ENCODE data around the gene OR4K13.

OR4K13 gene

DNA sequence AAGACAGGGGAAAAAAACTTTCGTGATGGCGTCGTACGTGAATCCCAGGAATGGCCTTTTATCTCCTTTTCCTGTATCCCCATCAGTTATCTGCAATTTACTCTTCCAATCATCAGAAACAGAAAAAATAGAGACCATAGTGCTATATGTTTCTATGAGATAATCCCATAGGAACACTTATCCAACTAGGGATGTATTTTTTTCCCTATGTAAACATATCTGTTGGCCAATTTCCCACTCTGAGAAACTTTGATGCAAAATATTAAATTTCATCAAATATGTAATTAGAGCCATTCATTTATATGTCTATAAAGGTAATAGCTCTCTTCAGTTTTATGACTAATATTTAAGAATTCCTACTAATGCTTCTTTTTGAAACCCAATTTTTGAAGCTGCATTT is at the start of gene OR4K13:
TSS of gene OR4K13 (minus strand) at position 101 of the 400 bp plus-strand sequence. CDS start 1,280 bp downstream, outside the sequence.
- Histone ChIP-seq H3K36me3 (ENCODE audit: insufficient read depth, low read length) (no peaks in the 10 kb centered on the region), H3K9ac (ENCODE audit: insufficient read length) (no peak within 1 kb of the TSS), H3K27ac (no peak within 1 kb of the TSS), H3K4me3 (no peak within 1 kb of the TSS), H3K9me3 (ENCODE audit: low read depth, low read length) (no peaks in the 10 kb centered on the region)
- no peak for DNase-seq (ENCODE audit: low read depth, low spot score)
- TF ChIP-seq POLR2AphosphoS5 (IDR thresholded peaks at IDR 0.05; ENCODE audit: borderline replicate concordance, low read depth, low read length) (no peak), FOXP2 (optimal IDR thresholded peaks at IDR 0.05; ENCODE audit: control extremely low read depth, extremely low read length, insufficient read depth) (no peak), EZH2 (IDR thresholded peaks at IDR 0.05) (no peak)

DNA sequence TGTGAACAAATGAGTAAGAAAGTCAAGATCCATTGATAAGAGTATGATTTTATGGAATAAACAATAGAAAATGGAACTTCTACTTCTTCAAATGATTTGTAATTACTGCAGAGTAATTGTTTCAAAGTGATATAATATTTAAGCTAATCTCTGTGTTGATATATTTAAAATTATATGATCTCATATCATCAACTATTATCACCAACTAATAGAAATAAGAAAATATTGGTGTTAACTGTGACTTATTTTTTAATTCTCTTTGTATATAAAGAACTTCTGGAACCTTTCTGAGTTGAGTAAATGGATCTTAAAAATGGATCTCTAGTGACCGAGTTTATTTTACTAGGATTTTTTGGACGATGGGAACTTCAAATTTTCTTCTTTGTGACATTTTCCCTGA is 23.9 kb upstream of the OR4K13 start, which contains the start of gene OR4L1:
TSS of gene OR4L1 (plus strand) at position 301 of the 400 bp plus-strand sequence. CDS start at position 301, 0 bp downstream.
- Histone ChIP-seq H3K4me3 (no peak within 1 kb of the TSS), H3K36me3 (ENCODE audit: insufficient read depth, low read length) (no peaks in the 10 kb centered on the region), H3K9me3 (ENCODE audit: low read depth, low read length) (no peaks in the 10 kb centered on the region), H3K27ac (no peak within 1 kb of the TSS), H3K9ac (ENCODE audit: insufficient read length) (no peak within 1 kb of the TSS)
- TF ChIP-seq EZH2 (IDR thresholded peaks at IDR 0.05) = no peak
- TF ChIP-seq POLR2AphosphoS5 (IDR thresholded peaks at IDR 0.05; ENCODE audit: borderline replicate concordance, low read depth, low read length) = no peak
- TF ChIP-seq FOXP2 (optimal IDR thresholded peaks at IDR 0.05; ENCODE audit: control extremely low read depth, extremely low read length, insufficient read depth) = no peak
- no peak for DNase-seq (ENCODE audit: low read depth, low spot score)

- Histone ChIP-seq H3K9ac (ENCODE audit: insufficient read length) (no peak overlapping the region), H3K4me3 (no peak overlapping the region), H3K9me3 (ENCODE audit: low read depth, low read length) (no peaks in the 10 kb centered on the region), H3K27ac (no peak overlapping the region), H3K36me3 (ENCODE audit: insufficient read depth, low read length) (no peaks in the 10 kb centered on the region)
- TF ChIP-seq EZH2 (IDR thresholded peaks at IDR 0.05) = no peak
- TF ChIP-seq FOXP2 (optimal IDR thresholded peaks at IDR 0.05; ENCODE audit: control extremely low read depth, extremely low read length, insufficient read depth) = no peak
- no peak for DNase-seq (ENCODE audit: low read depth, low spot score)
Measured at GRCh38 chr14:20048202-20048601, 12.4 kb upstream of the OR4K13 start.

- TF ChIP-seq POLR2AphosphoS5 (IDR thresholded peaks at IDR 0.05; ENCODE audit: borderline replicate concordance, low read depth, low read length) (no peak), FOXP2 (optimal IDR thresholded peaks at IDR 0.05; ENCODE audit: control extremely low read depth, extremely low read length, insufficient read depth) (no peak), EZH2 (IDR thresholded peaks at IDR 0.05) (no peak)
Measured at GRCh38 chr14:20044243-20044642, 8.4 kb upstream of the OR4K13 start.

GRCh38 chr14:20035449-20035848 is 389 bp downstream of the OR4K13 start:
- no peak overlapping the region for H3K27ac ChIP-seq
- no peak for TF ChIP-seq FOXP2 (optimal IDR thresholded peaks at IDR 0.05; ENCODE audit: control extremely low read depth, extremely low read length, insufficient read depth)
- TF ChIP-seq EZH2 (IDR thresholded peaks at IDR 0.05) = no peak
- no peak for TF ChIP-seq POLR2AphosphoS5 (IDR thresholded peaks at IDR 0.05; ENCODE audit: borderline replicate concordance, low read depth, low read length)
- H3K9ac ChIP-seq (ENCODE audit: insufficient read length) = no peak overlapping the region

More at GRCh38 chr14:20044243-20044642, 8.4 kb upstream of the OR4K13 start:
- Histone ChIP-seq H3K27ac (no peak overlapping the region), H3K36me3 (ENCODE audit: insufficient read depth, low read length) (no peaks in the 10 kb centered on the region), H3K4me3 (no peak overlapping the region), H3K9ac (ENCODE audit: insufficient read length) (no peak overlapping the region), H3K9me3 (ENCODE audit: low read depth, low read length) (no peaks in the 10 kb centered on the region)
- no peak for DNase-seq (ENCODE audit: low read depth, low spot score)

GRCh38 chr14:20031058-20031457 is 4.8 kb downstream of the OR4K13 start:
- TF ChIP-seq POLR2AphosphoS5 (IDR thresholded peaks at IDR 0.05; ENCODE audit: borderline replicate concordance, low read depth, low read length) (no peak), FOXP2 (optimal IDR thresholded peaks at IDR 0.05; ENCODE audit: control extremely low read depth, extremely low read length, insufficient read depth) (no peak), EZH2 (IDR thresholded peaks at IDR 0.05) (no peak)
- H3K9me3 ChIP-seq (ENCODE audit: low read depth, low read length) = no peaks in the 10 kb centered on the region
- H3K36me3 ChIP-seq (ENCODE audit: insufficient read depth, low read length) = no peaks in the 10 kb centered on the region

More at GRCh38 chr14:20035449-20035848, 389 bp downstream of the OR4K13 start:
- DNase-seq (ENCODE audit: low read depth, low spot score) = no peak
- no peak overlapping the region for H3K4me3 ChIP-seq
- H3K9me3 ChIP-seq (ENCODE audit: low read depth, low read length) = no peaks in the 10 kb centered on the region
- H3K36me3 ChIP-seq (ENCODE audit: insufficient read depth, low read length) = no peaks in the 10 kb centered on the region

DNA sequence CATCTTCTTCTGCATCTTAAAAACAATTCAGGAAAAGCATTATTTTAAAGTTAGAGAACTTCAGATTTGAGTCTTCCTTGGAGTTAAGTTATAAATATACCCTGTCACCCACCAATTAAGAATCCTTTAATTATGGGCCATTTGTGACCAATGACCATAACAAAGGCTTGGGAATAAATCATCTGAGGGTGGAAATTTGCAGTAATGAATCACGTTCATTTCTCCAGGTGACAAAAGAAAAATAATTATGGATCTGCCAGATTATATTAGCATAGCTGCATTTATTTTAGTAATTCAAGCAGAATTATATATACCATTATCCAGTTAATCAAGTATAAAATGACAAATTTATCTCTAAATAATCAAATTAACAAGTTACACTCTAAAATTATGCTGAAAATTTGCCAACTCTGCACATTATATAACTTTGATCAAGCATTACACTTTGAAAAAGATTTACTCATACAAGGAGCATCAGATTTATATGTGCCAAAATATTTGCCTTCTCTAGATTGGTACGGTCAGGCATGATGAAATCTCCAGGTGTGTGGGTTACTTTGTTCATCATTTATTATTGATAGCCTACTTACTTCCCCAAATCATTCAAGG is 16.5 kb downstream of the OR4K13 start, which contains the start of gene OR4K14:
TSS of gene OR4K14 (minus strand) at position 51 of the 609 bp plus-strand sequence. CDS start 4,114 bp downstream, outside the sequence.
- DNase-seq (ENCODE audit: low read depth, low spot score) = no peak
- Histone ChIP-seq H3K9me3 (ENCODE audit: low read depth, low read length) (no peaks in the 10 kb centered on the region), H3K27ac (no peak within 1 kb of the TSS), H3K4me3 (no peak within 1 kb of the TSS), H3K36me3 (ENCODE audit: insufficient read depth, low read length) (no peaks in the 10 kb centered on the region), H3K9ac (ENCODE audit: insufficient read length) (no peak within 1 kb of the TSS)
- TF ChIP-seq POLR2AphosphoS5 (IDR thresholded peaks at IDR 0.05; ENCODE audit: borderline replicate concordance, low read depth, low read length) (no peak), EZH2 (IDR thresholded peaks at IDR 0.05) (no peak), FOXP2 (optimal IDR thresholded peaks at IDR 0.05; ENCODE audit: control extremely low read depth, extremely low read length, insufficient read depth) (no peak)

More at GRCh38 chr14:20031058-20031457, 4.8 kb downstream of the OR4K13 start:
- Histone ChIP-seq H3K27ac (no peak overlapping the region), H3K9ac (ENCODE audit: insufficient read length) (no peak overlapping the region), H3K4me3 (no peak overlapping the region)
- no peak for DNase-seq (ENCODE audit: low read depth, low spot score)

DNA sequence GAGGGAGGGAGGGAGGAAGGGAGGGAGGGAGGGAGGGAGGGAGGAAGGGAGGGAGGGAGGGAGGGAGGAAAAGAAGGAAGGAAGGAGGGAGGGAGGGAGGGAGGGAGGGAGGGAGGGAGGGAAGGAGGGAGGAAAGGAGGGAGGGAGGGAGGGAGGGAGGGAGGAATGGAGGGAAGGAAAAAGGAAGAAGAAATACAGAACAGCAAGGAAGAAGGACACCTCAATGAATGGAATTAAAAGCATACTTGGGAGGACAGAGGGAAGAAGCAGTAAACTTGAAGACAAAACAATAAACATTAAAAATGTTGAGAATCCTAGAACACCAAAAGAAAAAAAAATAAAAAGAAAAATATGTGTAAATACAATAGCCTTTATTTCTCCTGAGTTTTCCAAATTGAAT is 27.7 kb downstream of the OR4K13 start:
- Histone ChIP-seq H3K9me3 (ENCODE audit: low read depth, low read length) (no peaks in the 10 kb centered on the region), H3K4me3 (no peak overlapping the region), H3K36me3 (ENCODE audit: insufficient read depth, low read length) (no peaks in the 10 kb centered on the region), H3K27ac (no peak overlapping the region), H3K9ac (ENCODE audit: insufficient read length) (no peak overlapping the region)
- TF ChIP-seq FOXP2 (optimal IDR thresholded peaks at IDR 0.05; ENCODE audit: control extremely low read depth, extremely low read length, insufficient read depth) = no peak
- no peak for TF ChIP-seq POLR2AphosphoS5 (IDR thresholded peaks at IDR 0.05; ENCODE audit: borderline replicate concordance, low read depth, low read length)
- TF ChIP-seq EZH2 (IDR thresholded peaks at IDR 0.05) = no peak
- no peak for DNase-seq (ENCODE audit: low read depth, low spot score)
